HG03139 (cell line): ENCODE results near the gene ATP2A3.

Source experiments
- ATAC-seq: cut with Tn5 transposase; IDR thresholded peaks from one replicate; pipeline ENCODE4 v1.9.1; 2021; ENCODE audit not compliant: unreplicated experiment

ATP2A3 gene

DNA sequence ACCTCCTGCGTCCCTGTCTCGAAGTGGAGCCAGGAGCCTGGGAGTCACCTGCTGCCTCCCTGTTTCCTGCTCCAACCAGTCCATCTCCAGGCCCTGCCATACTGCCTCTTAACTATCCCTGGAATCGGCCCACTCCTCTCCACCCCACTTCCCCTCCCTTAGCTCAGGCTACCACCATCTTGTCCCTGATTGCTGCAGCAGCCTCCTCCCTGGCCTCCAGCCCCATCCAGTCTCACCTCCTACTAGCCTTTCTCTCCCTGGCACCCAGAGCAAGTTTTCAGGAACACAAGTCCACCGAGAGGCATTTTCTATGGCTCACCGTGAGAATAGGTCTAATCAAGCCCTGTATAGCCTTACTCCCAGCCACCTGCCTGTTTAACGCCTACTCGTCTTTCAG is 70.5 kb downstream of the ATP2A3 start:
- no peak for ATAC-seq

DNA sequence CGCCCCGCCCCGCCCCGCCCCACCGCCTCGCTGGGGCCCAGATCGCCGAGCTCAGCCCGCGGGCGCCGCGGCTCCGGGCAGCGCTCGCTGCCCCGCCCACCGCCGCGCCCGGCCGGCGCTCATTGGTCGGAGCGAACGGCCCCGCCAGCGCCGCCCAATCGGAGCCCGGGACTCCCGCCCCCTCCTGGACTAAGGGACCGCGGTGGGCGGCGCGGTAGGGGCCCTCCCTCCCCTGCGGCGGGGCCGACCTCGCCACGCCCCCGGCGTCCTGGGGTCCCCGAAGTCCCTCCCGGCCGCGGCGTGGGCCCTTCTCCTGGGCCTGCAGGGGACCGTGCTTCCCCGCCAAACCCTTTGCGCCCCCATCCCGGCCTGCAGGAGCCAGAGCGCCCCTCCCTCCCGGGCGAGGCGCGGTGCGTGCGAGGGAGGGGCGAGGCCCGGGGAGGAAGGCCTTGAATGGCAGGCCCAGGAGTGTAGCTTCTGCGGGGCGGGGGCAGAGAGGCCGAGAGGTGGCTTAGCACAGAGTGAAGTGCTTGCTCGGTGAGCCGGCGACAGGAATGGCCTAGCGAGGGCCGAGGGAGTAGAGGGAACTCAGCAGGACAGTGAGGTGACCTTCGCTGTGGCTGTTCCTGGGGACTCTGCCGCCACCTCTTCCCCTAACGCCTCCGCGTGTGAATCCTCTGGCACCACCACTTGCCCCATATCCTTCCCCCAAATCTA is 71.1 kb downstream of the ATP2A3 start, which contains the start of gene CAMKK1:
Gene CAMKK1, minus strand, starts transcription at position 51 of the 717 bp plus-strand sequence. CDS start 7,366 bp downstream, outside the sequence.
- ATAC-seq: peak; percentile 71

DNA sequence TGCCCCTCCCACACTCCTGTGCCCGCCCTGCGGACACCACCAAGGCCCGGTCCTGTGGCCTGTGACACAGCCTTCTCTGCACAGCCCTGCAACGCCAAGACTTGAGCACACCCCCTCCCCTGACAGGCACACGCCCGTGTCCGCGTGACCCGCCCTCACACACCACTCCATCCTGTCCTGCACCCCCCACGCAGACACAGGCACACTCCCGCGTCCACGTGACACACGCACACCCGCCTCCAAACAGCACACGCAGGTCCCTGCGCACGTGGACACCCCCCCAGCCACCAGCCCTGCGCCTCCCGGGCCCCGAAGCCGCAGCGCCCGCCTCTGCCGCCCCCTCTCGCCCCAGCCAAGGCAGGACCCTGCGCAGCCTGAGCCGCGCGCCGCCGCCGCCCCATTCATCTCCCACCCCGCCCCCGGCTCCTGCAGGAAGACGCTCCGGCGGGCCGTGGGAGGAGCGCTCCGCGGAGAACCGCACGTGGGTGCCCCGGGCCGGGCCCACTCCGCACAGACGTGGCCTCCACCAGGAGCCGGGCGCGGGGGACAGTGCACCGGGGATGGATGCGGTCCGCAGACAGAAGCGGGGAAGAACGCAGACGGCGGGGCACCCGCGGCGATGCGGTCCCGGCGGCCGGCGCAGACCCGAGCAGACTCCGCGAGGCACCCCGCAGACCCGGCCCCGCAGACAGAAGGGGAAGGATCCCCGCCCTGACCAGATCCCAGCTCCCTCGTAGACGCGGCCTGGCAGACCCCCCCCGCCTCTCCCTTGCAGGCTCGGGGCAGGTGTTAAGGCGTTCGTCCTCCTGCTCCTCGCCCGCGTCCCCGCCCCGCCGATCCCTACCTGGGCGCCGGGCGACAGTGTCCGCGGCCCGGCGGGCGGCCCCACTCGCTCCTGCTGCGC is 71.9 kb downstream of the ATP2A3 start:
- ATAC-seq: peak; percentile 13

DNA sequence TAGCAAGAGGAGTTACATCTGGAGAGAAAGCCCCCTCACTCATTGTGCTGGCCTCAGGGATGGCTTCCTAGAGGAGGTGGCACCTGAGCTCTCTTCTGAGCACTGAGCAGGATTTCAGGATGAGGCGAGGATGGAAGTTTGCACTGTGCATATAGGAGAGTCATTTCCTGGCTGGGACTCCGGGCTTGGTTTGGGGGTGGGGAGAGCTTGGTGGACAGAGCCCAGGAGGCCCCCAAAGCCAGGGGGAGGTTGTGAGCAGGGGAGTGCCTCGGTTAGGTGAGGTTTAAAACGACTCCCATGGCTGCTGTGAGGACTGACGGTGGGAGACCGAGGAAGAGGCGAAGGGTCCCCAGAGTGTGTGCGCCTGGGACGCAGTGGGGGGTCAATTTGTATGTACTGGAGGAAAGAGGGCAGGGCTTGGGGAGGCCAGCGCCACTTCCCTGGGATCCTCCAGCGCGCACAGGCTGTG is 72.6 kb downstream of the ATP2A3 start:
- ATAC-seq: no peak

DNA sequence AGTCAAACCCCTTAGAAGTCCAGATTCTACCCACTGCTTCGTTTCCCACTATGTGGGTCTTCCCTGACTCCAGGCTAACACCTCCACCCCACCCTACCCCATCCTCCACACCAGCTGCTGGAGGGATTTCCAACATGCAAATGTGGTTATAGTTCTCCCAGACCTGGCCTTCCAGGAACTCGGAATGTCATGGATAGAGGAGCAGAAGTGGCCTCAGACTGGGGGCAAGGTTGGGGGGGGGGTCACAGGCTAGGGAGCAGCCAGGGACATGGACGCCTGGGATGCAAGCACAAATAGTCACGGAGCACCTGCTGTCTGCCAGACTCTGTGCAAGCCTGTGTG is 73.4 kb downstream of the ATP2A3 start:
- no peak for ATAC-seq

DNA sequence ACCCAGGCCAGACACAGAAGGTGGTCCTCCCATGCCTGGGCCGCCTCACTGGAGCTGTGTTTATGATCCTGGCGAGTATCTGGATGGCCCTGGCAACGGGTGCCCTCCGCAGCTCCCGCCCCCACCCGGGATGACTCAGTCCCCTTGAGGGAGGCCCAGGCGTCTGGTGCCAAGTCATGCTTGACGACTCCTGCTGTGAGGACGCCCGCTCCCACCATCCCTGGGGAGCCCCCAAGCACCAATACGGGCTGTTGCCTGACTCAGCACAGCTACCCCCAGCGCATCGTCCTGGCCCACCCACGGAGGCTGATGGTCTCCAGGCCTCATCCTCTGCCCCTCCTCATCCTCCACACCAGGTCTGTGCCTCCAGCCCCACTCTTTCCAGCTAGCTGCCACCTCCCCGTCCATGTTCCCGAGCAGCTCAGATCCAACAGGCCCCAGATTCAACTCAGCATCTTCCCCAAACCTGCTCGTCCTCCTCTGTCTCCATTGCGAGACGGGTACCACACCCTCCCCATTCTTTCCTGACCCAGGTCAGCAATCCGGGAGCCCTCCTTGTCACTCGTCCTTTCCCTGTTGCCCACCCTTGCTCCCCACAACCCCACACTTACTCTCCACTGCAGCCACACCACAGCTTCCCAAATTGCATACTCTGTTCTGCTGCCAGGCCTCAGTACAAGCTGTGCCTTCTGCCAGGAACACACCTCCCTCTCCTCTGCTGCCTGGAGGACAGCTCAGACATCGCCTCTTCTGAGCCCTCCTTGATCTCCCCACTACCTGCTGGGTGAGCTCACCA is 74.0 kb downstream of the ATP2A3 start:
- ATAC-seq: no peak

DNA sequence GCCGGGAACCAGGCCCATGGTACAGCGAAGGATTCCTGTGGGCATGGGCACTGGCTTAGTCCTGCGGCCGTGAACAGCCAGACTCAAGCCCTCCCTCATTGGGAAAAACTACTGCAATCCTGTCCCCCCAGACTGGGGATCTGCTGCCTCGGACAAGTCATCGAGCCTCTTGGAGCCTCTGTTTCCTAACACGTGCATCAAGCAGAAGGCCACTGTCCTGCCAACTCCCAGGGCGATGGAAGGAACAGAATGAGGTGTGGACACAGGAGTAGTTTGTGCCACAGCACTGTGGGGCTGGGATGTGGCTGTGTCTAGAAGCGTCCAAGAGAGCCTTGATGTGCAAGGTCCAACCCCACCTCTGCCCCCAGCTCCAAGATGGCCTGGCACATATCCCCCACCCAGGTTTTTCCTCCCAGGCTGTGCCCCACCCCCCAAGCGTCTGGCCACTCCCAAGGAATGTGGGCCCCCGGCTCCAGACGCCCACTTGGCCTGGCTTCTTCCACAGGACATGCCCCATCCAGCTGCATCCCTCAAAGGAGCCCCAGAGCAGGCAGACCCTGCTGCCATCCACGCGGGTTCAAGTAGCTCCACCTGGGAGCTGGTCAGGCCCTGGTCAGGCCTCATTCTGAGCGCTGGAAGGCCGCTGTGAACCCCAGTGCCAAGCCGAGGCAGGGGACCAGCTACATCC is 74.8 kb downstream of the ATP2A3 start:
- no peak for ATAC-seq

DNA sequence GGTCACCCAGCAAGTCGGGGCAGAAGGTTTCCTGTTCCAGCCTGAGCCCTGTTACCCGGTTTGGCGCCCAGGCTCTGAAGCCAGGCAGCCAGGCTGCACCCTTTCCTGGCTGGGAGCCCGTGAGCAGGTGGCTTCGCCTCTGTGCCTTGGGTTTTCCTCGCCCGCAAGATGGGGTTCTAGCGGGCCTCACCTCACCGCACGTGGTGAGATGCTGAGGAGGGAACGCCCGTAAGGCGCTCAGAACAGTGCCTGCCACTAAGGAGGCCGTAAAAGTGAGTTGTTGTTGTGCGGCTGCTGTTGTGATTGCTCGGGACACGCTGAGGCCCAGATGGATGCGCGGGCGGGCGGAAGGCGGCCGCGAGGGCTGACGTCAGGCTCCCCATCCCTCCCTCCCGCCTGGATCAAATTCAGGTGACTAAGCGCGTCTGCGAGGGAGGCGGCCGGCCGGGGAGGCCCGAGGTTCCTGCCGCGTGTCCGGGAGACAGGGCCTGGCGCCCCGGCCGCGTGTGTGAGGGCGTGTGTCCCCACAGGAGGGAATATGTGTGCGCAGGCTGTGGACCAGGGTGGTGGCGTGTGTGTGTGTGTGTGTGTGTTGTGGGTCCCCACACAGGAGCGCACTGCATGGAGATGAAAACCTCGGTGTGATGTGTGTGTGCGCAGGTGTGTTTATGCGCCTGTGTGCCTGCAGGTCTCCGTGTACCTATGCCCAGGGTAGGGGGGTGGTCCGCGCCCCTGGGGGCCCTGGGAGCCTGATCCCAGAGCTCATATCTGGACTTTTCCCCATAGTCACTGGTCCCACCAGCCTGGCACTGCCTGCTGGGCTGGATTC is 75.7 kb downstream of the ATP2A3 start:
- no peak for ATAC-seq

DNA sequence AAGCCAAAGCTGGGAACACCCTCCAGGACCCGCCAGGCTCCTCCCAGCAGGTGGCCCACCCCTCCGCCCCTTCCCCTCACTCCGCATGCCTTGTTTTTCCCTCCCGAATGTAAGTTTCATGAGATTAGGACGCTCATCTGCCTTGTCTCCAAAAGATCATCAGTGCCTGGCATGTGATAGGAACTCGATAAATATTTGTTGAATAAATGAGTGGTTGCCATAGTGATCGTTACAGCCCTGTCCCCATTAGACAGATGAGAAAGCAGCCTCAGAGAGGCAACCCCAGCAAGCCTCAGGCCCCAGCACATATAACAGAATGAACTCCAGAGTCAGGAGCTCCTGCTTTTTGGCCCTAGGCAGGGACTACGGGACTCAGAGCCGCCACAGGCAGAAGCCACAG is 76.4 kb downstream of the ATP2A3 start:
- ATAC-seq: no peak

DNA sequence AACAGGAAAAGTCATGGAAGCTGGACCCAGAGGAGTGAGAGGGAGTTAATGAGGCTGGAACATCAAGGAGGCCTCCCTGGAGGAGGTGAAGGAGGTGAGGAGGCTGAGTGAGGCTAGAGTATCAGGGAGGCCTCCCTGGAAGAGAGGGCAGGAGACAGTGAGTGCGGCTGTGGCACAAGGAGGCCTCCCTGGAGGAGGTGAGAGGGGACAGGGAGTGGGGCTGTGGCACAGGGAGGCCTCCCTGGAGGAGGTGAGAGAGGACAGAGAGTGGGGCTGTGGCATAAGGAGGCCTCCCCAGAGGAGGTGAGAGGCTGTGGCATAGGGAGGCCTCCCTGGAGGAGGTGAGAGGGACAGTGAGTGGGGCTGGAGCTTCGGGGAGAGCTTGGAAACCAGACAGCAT is 76.8 kb downstream of the ATP2A3 start:
- no peak for ATAC-seq

DNA sequence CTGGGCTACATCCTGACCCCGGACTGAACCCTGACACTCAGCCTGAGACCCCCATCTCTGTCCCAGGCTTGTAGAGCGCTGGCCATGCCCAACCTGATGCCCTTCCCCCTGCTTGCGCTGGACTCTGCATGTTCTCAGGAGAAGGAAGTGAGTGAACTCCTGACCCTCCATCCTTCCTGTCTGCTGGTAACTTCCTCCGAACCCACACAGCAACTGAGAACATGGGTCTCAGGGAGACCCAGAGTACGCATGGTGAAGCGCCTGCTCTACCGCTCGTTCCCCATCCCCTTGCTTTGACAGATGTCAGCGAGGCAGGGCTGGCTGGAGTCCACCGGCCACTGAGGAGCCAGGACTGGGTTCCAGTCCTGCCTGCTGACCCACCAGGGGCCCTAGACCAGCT is 77.5 kb downstream of the ATP2A3 start:
- no peak for ATAC-seq

DNA sequence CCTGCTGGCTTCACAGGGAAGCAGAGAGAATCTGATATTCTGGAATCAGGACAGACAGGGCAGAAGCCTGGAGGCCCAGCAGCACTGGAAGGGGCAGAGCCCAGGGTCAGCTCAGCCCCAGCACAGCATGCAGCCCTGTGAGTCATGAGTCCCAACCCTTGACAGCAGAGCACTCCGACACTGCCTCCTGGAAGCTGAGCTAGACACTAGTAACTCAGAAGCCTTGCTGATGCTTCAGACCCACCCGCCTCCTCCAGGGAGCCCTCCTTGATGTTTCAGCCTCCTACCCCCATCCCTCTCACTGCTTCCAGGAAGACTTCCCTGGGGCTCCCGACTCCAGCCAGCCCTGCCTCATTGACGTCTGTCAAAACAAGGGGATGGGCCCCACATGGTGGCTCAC is 78.3 kb downstream of the ATP2A3 start:
- ATAC-seq: no peak

DNA sequence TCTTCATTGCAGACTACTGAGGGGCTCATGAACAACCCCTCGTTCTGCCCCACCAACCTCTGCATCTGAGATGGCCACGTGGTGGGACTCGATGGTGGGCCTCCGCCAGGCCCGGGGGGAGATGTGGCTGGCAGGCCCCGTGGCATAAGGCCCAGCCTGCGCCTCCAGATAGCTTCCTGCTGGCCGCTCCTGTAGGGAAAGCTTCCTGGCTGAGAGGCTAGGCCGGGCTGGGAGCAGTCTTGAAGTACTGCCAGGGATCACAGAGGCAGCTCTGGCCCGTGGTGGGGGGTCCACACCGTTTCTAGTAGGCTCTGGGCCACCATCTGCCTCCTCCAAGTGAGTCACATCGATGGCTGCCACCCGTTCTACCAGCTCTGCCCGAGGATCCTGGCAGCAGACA is 79.0 kb downstream of the ATP2A3 start:
- ATAC-seq: no peak

DNA sequence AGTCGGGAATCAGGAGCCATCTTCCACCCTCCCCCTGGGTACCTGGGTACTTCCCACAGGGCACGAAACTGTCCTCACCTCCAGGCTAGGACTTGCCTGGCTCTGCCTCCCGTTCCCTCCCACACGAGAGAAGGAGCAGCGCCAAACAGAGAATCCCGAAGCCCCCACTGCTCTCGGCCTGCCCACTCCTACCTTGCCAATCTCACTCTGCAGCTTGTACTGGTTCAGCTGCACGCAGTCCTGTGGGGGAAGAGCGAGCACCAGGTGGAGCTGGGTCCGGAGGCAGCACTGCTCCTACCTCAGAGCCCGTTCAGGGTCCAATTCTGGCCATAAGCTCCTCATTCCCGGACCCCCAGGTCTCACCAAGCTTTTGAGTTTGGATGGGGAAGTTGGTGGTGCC is 80.0 kb downstream of the ATP2A3 start:
- ATAC-seq: no peak

DNA sequence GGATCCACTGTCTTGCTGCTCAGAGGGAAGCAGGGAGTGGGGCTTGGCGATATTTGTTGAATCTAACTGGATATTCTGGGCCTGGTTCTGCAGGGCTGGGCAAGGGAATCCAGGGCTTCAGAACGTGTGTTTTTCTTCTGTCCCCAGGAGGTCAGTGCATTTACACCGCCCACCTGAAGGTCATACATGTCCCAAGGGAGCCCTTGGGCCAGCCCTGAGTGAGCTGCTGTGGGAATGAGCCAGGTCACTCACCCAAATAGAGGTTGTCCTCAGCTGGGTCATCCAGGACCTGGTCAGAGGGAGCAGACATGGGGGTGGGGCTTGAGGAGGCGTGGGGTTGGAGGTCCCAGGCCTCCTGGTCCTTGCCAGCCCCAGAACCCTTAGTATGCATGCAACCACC is 82.0 kb downstream of the ATP2A3 start:
- ATAC-seq: no peak

DNA sequence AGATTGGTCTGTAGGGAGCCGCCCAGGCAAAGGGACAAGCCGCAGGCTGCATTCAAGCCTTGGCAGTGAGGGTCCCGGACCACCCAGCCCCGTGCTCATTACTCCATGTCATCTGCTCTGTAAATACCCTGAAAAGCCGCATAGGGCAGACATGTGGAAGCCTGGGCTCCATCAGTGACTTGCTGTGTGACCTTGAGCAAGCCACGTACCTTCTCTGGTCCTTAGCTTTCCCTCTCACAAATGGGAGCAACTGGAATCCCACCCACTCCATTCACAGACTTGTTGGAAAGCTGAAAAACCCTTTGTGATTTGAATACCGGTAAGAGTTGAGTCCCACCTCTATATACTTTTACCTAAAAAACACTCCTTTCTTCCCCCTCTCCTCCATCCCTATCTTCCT is 83.3 kb downstream of the ATP2A3 start:
- ATAC-seq: no peak

DNA sequence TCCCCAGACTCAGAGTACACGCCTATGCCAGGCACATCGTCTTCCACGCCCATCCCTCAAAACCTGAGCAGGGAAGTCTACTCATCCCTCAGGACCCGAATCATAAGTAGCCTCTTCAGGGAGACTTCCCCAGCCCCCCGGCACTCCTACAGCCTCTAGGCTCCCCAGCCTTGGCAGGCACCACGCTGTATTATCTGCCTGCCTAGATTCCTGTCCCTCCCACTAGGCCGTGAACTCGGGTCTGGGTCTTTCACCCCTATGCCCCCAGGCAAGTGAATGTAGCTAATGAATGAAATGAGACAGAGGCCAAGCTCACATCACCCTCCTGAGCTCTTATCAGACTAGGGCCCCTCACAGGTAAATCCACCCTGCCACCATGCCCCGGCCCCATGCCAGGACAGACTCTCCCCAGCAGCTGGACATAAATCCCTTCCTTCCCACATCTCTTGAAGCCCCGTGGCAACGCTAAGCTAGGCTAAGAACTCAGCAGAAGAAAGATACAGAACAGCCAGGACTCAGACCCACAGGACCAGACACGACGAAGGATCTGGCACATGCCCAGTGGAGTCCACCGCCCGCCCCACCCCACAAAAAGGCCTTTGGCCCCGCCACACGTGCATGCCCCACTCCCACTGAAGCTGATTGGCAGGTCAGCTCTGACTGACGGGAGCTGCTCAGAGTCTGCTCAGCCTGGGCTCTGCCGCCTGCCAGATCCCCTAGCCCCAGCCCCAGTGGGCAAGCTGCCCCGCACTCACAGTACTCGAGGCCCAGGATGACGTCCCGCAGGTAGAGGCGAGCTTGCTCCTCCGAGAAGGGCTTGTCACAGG is 84.4 kb downstream of the ATP2A3 start:
- ATAC-seq: no peak

DNA sequence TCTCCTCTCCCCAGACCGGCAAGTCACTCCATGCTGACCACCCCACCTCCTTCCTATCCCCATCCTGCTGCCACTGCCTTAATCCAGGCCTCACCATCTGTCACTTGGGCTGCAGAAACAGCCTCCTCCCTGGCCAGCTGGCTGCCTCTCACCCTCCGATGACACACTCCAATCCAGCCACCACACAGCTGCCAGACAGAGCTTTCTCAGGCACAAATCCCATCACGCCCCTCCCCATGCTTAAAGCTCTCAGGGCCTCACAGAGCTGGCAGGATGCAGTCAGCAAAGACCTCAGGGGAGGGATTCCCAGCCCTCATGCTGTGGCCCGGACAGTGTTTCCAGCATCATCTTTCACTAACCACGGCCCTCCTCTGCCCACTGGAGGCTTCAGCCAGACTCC is 85.1 kb downstream of the ATP2A3 start:
- ATAC-seq: no peak

DNA sequence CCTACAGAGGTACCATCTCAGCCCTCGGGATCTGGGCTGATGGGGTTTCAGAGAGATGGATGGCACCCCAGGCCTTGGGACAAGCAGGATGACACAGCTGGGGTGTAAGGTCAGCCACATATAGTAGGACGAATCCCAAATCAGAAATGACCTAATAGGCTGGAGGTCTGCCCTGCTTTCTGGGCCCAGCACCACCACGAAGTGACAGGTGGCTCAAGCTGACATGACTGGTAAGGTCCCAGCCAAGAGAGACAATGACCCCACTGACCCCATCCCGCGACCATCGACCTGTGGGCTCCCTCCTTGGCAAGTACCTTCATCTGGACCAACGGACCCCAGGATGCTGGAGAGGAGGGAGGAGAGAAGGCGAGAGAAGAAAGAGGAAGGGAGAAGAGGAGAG is 87.0 kb downstream of the ATP2A3 start:
- no peak for ATAC-seq
